Colonic mucosa (tissue), 4 donors: ENCODE data around the gene EEF1AKMT2. TPM values are rescaled to one million over a fixed set of nuclear protein-coding genes. Genes with fewer than 3 reads are reported as not detected.

ENCODE experiments used
- DNase-seq: peaks from one replicate; pipeline ENCODE4 v3.0.0-alpha.2; 2020
- H3K27ac ChIP-seq: fragments of 200-600 bp; one replicate; pipeline ENCODE4 v1.8.0; 2021
- H3K27me3 ChIP-seq: fragments of 200-600 bp; one replicate; pipeline ENCODE4 v1.8.0; 2021
- H3K36me3 ChIP-seq: fragments of 200-600 bp; one replicate; pipeline ENCODE4 v1.8.0; 2021
- H3K4me1 ChIP-seq: fragments of 200-600 bp; one replicate; pipeline ENCODE4 v1.8.0; 2021; ENCODE audit warnings: mild to moderate bottlenecking
- H3K4me3 ChIP-seq: fragments of 200-600 bp; one replicate; pipeline ENCODE4 v1.8.0; 2021
- H3K9ac ChIP-seq, 2 donors: one replicate each; pipeline ENCODE4 v1.7.0; 2013; ENCODE audit warnings: control low read depth in 2 of 2, low read depth in 2 of 2, low read length in 2 of 2
- H3K9me3 ChIP-seq: fragments of 200-600 bp; one replicate; pipeline ENCODE4 v1.8.0; 2021
- CTCF ChIP-seq: fragments of 200-600 bp; IDR thresholded peaks from one replicate; pipeline ENCODE4 v1.8.0; 2022; ENCODE audit warnings: antibody characterized with exemption, mild to moderate bottlenecking
- intact Hi-C: fragments of 100-400 bp; cut with DNase I; formaldehyde crosslinking; loops from one replicate; pipeline ENCODE4 v1.14.1; 2022
- total RNA-seq, 2 donors: library from RNA; stranded (reverse); fragmentation: NEBNext Ultra II Directional in 1 of 2; extraction: Animal tissue kit (Norgen Biotek cat#: 25700) in 1 of 2; gene quantifications; one replicate each; pipeline ENCODE4 v1.2.1, GENCODE V29; 2021
- donor health status: healthy.
- donor health status: DM: no; HTN: no; CAD: no.
- donor health status: DM: no; HTN: no; CAD: no.

EEF1AKMT2 gene
- total RNA-seq, 2 donors from 2014 or later: 14.7 to 16.5 TPM

- H3K9me3 ChIP-seq: no peaks in the 10 kb centered on the region
- no peaks in the 10 kb centered on the region for H3K36me3 ChIP-seq
- H3K9ac ChIP-seq: no peak overlapping the region
- intact Hi-C loops: no loop called here
- H3K27ac ChIP-seq: no peak overlapping the region
- TF ChIP-seq CTCF: no peak
- H3K27me3 ChIP-seq: no peaks in the 10 kb centered on the region
- no peak overlapping the region for H3K4me3 ChIP-seq
- no peak for DNase-seq
- H3K4me1 ChIP-seq: no peaks in the 10 kb centered on the region
Observed at GRCh38 chr10:124755581-124755980, 36.1 kb downstream of the EEF1AKMT2 start.

- TF ChIP-seq CTCF: no peak
- Histone ChIP-seq H3K9me3 (no peaks in the 10 kb centered on the region), H3K9ac (no peak overlapping the region), H3K36me3 (no peaks in the 10 kb centered on the region), H3K27me3 (no peaks in the 10 kb centered on the region), H3K4me3 (no peak overlapping the region), H3K27ac (no peak overlapping the region), H3K4me1 (peaks cover 6% of the 10 kb centered on the region)
- no peak for DNase-seq
- intact Hi-C loops: no loop called here
Observed at GRCh38 chr10:124754227-124754626, 37.5 kb downstream of the EEF1AKMT2 start.

- Histone ChIP-seq H3K9me3 (no peaks in the 10 kb centered on the region), H3K27ac (no peak overlapping the region), H3K9ac (no peak overlapping the region), H3K4me3 (no peak overlapping the region), H3K36me3 (no peaks in the 10 kb centered on the region), H3K27me3 (no peaks in the 10 kb centered on the region), H3K4me1 (peaks cover 18% of the 10 kb centered on the region)
- DNase-seq: no peak
- no peak for TF ChIP-seq CTCF
- intact Hi-C loops: no loop called here
Observed at GRCh38 chr10:124748953-124749645, 42.6 kb downstream of the EEF1AKMT2 start.

GRCh38 chr10:124748166-124748565, 43.5 kb downstream of the EEF1AKMT2 start:
- peak; percentile 42 for DNase-seq
- Histone ChIP-seq H3K9ac (no peak overlapping the region), H3K27me3 (no peaks in the 10 kb centered on the region), H3K4me1 (peaks cover 18% of the 10 kb centered on the region), H3K9me3 (no peaks in the 10 kb centered on the region), H3K27ac (peak overlapping the region; percentile 57), H3K36me3 (no peaks in the 10 kb centered on the region), H3K4me3 (no peak overlapping the region)
- intact Hi-C loops: no loop called here
- no peak for TF ChIP-seq CTCF

- no peak for DNase-seq
- Histone ChIP-seq H3K4me3 (no peak overlapping the region), H3K4me1 (peaks cover 18% of the 10 kb centered on the region), H3K27me3 (no peaks in the 10 kb centered on the region), H3K27ac (peak overlapping the region; percentile 57), H3K9me3 (no peaks in the 10 kb centered on the region), H3K36me3 (no peaks in the 10 kb centered on the region), H3K9ac (no peak overlapping the region)
- TF ChIP-seq CTCF: no peak
- intact Hi-C loops: no loop called here
Observed at GRCh38 chr10:124747745-124748144, 43.9 kb downstream of the EEF1AKMT2 start.
